Measurements from ENCODE around the gene SLC2A13.

DNA sequence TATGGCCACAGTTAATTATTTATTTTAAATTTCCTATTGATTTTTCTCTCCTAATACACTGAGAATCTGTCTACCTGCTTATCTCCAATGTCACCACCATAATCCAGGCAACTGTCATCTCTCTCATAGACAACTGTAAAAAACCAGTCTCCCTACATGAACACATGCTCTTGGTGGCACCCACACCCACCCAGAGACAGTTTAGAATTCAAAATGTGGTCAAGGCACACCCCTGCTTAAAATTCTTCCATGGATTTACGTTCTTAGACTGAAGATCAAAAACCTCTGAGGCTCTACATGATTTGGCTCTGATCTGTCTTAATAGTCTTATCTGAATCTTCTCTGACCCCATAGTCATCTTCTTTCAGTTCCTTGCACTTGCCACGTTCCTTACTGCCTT lies 245.2 kb downstream of the SLC2A13 start:
- TF ChIP-seq, protein P1, sequence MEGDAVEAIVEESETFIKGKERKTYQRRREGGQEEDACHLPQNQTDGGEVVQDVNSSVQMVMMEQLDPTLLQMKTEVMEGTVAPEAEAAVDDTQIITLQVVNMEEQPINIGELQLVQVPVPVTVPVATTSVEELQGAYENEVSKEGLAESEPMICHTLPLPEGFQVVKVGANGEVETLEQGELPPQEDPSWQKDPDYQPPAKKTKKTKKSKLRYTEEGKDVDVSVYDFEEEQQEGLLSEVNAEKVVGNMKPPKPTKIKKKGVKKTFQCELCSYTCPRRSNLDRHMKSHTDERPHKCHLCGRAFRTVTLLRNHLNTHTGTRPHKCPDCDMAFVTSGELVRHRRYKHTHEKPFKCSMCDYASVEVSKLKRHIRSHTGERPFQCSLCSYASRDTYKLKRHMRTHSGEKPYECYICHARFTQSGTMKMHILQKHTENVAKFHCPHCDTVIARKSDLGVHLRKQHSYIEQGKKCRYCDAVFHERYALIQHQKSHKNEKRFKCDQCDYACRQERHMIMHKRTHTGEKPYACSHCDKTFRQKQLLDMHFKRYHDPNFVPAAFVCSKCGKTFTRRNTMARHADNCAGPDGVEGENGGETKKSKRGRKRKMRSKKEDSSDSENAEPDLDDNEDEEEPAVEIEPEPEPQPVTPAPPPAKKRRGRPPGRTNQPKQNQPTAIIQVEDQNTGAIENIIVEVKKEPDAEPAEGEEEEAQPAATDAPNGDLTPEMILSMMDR (IDR thresholded peaks at IDR 0.05): no peak
- TF ChIP-seq ELF4 (CRISPR knock-in tag; IDR thresholded peaks at IDR 0.05; ENCODE audit: low read depth) (no peak), SMAD3 (CRISPR knock-in tag; IDR thresholded peaks at IDR 0.05; ENCODE audit: borderline replicate concordance) (no peak), CREB1 (CRISPR knock-in tag; IDR thresholded peaks at IDR 0.05) (no peak), FOXP1 (CRISPR knock-in tag; IDR thresholded peaks at IDR 0.05; ENCODE audit: borderline replicate concordance) (no peak), ETV6 (CRISPR knock-in tag; IDR thresholded peaks at IDR 0.05) (no peak)
- TF ChIP-seq, protein P2, sequence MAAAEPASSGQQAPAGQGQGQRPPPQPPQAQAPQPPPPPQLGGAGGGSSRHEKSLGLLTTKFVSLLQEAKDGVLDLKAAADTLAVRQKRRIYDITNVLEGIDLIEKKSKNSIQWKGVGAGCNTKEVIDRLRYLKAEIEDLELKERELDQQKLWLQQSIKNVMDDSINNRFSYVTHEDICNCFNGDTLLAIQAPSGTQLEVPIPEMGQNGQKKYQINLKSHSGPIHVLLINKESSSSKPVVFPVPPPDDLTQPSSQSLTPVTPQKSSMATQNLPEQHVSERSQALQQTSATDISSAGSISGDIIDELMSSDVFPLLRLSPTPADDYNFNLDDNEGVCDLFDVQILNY (CRISPR knock-in tag; IDR thresholded peaks at IDR 0.05): no peak
- TF ChIP-seq, protein P3, sequence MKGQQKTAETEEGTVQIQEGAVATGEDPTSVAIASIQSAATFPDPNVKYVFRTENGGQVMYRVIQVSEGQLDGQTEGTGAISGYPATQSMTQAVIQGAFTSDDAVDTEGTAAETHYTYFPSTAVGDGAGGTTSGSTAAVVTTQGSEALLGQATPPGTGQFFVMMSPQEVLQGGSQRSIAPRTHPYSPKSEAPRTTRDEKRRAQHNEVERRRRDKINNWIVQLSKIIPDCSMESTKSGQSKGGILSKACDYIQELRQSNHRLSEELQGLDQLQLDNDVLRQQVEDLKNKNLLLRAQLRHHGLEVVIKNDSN (CRISPR knock-in tag; IDR thresholded peaks at IDR 0.05): no peak
- TF ChIP-seq, protein P4, sequence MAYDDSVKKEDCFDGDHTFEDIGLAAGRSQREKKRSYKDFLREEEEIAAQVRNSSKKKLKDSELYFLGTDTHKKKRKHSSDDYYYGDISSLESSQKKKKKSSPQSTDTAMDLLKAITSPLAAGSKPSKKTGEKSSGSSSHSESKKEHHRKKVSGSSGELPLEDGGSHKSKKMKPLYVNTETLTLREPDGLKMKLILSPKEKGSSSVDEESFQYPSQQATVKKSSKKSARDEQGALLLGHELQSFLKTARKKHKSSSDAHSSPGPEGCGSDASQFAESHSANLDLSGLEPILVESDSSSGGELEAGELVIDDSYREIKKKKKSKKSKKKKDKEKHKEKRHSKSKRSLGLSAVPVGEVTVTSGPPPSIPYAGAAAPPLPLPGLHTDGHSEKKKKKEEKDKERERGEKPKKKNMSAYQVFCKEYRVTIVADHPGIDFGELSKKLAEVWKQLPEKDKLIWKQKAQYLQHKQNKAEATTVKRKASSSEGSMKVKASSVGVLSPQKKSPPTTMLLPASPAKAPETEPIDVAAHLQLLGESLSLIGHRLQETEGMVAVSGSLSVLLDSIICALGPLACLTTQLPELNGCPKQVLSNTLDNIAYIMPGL (CRISPR knock-in tag; IDR thresholded peaks at IDR 0.05): no peak
